ENCODE results near the gene HDHD2. TPM values are rescaled to one million over a fixed set of nuclear protein-coding genes. Genes with fewer than 3 reads are reported as not detected.

The HDHD2 gene
- total RNA-seq, 1 donor from 2014 or later: 10.7 TPM

DNA sequence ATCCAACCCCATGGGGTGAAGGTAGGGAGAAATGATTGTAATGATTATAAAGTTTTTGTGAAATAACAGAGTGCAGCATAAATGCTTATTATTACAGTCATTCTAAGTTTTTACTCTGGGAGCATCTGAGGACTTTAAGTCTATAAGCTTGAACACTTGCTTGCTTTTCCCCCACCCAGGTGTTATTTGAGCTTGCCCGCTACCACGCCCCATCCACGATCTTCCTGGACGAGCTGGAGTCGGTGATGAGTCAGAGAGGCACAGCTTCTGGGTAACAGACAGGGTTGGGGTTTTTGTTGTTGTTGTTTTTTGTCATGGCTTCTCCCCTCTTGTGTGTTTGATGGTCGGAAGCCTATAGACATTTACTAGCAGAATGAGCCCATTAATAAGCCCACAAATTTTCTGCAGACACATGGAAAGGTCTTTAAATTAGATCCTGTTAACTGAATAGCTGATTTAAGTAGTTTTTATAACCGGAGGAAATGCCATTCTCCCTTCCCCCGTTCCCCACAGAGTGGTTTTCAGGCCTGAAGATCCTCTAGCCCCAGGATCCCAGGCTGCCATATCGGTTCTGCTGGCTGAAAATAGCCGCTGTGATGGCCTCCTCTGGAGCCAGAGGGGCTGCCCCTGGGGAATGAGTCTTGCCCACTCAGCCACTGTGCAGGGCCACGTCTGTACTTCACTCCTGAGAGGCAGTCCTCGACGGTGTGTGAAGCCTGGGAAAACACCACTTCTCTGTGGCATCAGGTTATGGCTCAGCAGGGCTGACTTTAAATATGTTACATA lies 75.0 kb downstream of the HDHD2 start:
- DNase-seq (ENCODE audit: extremely low read depth, low read depth, low spot score): no peak

- no peak for DNase-seq (ENCODE audit: extremely low read depth, low read depth, low spot score)
These were observed 82.7 kb downstream of the HDHD2 start for GRCh38 chr18:47067648-47068047.

DNA sequence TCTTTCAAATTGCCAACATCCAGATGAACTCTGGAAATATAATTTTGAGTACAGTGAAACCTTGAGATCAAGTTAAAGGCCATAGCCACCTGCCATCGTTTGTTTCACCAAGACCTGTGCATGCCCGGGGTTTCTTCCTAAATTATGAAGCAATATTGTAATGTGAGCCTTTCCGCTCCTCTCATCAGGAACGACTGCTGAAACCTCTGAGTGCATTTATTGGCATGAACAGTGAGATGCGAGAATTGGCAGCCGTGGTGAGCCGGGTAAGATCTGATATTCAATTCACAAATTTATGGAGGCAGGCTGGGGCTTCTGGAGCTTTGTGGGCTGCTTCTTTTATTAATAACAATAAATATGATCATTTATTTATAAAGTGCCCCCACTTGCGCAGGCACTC lies 87.2 kb downstream of the HDHD2 start:
- DNase-seq (ENCODE audit: extremely low read depth, low read depth, low spot score): no peak

DNA sequence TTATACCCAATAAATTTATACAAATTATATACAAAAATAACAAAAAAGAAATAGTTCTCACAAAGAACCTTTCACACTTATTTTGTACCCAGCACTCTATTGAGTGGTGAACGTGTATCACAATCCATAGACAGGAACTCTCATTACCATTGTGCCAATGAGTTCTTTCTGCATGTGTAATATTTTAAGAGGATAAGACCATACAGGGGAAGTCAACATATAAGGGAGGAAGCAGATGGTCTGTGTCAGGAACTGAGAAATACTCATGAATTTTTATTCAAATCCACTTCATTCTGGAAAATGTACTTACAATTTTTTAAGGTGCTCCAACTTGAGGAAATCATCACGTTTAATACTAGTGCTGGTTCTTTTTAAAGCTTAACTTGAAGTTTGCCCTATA lies 87.8 kb downstream of the HDHD2 start:
- no peak for DNase-seq (ENCODE audit: extremely low read depth, low read depth, low spot score)

Other genes with a start within 250 kb of the HDHD2 start
- gene PIAS2, start 233.0 kb downstream of the HDHD2 start, total RNA-seq: 8.1 and 15.3 TPM in 2 replicates
- 1.6 and 2.4 TPM in 2 replicates for gene KATNAL2, start 232.9 kb downstream of the HDHD2 start, total RNA-seq
- gene ELOA2, start 114.9 kb downstream of the HDHD2 start, total RNA-seq: not detected in 2 replicates
- 15.9 and 18.3 TPM in 2 replicates for gene IER3IP1, start 25.9 kb upstream of the HDHD2 start, total RNA-seq
- gene SKOR2, start 101.2 kb upstream of the HDHD2 start, total RNA-seq: not detected in 2 replicates

Measured in glomerular endothelial cell (primary cell).